GM19238 (cell line): ENCODE measurements around the gene TNFRSF4.
"Not testable (repeated sequence)": the region's sequence is repeated elsewhere in the genome, so short reads cannot be mapped to it uniquely, and the experiment has no call there.

Experiments used
- DNase-seq: peaks from one replicate; pipeline ENCODE4 v3.0.0; 2011; ENCODE audit warnings: low spot score; ENCODE audit not compliant: insufficient read length

Gene TNFRSF4

GRCh38 chr1:1213345-1214265 lies at the start of gene TNFRSF4:
TSS of gene TNFRSF4 (minus strand) at chr1:1214153. CDS start at chr1:1214127, 26 bp downstream.
- DNase-seq: no peak

- no peak for DNase-seq
Observed at GRCh38 chr1:1262758-1263157, 48.8 kb upstream of the TNFRSF4 start.

- no peak for DNase-seq
Observed at GRCh38 chr1:1262071-1262470, 48.1 kb upstream of the TNFRSF4 start.

GRCh38 chr1:1260843-1261560 lies 47.0 kb upstream of the TNFRSF4 start:
- DNase-seq: no peak

DNA sequence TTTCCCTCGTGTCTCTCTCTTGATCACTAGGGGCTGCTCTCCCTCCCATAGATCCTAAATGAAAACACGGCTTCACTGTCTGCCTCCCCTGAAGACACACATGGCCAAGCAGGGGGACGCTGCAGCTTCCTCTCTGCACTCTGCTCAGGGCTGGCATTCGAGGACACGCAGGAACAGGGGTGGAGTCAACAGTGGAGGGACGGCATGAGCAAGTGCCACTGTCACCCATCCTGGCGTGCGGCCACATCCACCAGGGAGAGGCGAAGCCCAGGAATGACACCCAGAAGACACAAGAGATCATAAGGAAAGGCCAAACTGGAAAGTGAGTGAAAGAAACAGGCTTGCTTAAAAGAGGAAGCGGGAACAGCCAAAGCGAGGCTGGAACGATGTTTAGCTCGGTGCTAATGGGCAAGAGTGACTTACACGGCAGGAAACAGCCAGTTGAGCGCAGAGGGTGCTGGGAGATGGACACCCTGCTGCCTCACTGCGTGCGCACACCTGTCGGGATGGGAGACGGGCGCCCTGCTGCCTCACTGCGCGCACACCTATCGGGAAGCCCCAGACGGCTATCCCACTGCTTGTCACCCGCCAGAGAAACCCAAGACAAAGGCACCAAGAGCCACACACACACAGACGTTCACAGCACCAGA lies 46.1 kb upstream of the TNFRSF4 start:
- no peak for DNase-seq

- no peak for DNase-seq
Observed at GRCh38 chr1:1259540-1259939, 45.6 kb upstream of the TNFRSF4 start.

GRCh38 chr1:1259119-1259488 lies 45.2 kb upstream of the TNFRSF4 start:
- DNase-seq: no peak

- no peak for DNase-seq
Observed at GRCh38 chr1:1256956-1257871, 43.3 kb upstream of the TNFRSF4 start.

DNA sequence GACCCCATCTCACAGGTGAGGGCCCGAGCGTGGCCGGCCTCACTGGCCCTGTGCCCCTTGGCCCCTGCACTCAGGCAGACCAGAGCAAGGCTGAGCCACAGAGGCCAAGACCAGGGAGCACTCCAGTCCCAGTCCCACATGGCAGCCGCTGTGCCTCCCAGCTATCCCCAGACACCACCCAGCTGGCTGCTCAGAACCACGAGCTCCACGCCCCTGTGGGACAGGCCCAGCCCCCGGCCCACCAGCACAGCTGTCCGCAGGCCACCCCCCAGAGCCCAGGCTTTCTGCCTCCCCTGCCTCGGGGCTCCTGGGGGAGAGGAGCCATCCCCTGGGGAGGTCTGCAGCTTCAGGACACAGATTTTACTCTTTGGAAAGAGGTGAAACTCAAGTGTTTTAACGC lies 41.7 kb upstream of the TNFRSF4 start:
- no peak for DNase-seq

DNA sequence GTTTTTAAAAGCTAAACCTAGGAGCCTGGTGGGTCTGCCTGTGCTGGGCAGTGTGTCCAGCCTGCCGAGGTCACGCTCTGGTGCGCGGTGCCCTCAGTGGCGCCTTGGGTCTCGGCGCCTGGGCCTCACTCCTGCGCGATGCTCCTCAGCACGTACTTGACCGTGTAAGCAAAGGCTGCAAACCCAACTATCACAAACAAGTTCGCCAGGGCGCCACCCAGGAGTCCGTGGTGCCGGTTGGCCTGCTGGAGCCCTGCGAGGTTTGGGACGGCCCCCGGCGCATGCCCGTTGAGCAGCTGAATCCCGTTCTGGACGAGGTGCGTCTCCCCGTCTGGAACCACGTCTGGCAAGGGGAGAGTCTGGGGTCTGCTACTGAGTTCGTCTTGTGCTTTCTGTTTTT lies 41.1 kb upstream of the TNFRSF4 start:
- DNase-seq: no peak

GRCh38 chr1:1254667-1254998 lies 40.7 kb upstream of the TNFRSF4 start:
- no peak for DNase-seq

GRCh38 chr1:1253972-1254666 lies 40.2 kb upstream of the TNFRSF4 start:
- DNase-seq: no peak

- no peak for DNase-seq
Observed at GRCh38 chr1:1253314-1253713, 39.4 kb upstream of the TNFRSF4 start.

DNA sequence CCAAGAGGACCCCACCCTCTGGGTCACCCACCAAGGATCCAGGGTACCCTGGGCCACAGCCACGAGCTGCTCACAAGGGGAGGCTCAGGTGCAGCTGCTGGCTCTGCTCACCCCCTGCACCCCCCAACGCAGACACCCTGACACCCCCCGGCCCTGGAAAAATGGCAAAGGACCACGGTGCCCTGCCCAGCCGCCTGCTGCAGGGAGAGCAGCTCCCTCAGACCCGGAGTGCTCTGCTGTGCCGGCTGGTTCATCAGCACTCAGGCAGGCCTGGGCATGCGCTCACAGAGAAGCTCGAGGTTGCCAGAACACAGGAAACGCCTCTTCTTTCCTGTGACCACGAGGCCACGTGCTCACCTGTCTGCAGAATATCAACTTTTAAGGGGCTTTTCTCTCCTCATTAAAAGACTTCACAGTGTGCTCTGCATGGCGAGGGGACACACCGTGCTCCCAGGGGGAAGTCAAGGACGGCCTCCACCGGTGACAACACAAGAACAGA lies 36.9 kb upstream of the TNFRSF4 start:
- peak; percentile 71 for DNase-seq

GRCh38 chr1:1248009-1248913 lies 34.3 kb upstream of the TNFRSF4 start:
- not testable (repeated sequence) for DNase-seq

- DNase-seq: no peak
Observed at GRCh38 chr1:1247341-1247913, 33.5 kb upstream of the TNFRSF4 start.

DNA sequence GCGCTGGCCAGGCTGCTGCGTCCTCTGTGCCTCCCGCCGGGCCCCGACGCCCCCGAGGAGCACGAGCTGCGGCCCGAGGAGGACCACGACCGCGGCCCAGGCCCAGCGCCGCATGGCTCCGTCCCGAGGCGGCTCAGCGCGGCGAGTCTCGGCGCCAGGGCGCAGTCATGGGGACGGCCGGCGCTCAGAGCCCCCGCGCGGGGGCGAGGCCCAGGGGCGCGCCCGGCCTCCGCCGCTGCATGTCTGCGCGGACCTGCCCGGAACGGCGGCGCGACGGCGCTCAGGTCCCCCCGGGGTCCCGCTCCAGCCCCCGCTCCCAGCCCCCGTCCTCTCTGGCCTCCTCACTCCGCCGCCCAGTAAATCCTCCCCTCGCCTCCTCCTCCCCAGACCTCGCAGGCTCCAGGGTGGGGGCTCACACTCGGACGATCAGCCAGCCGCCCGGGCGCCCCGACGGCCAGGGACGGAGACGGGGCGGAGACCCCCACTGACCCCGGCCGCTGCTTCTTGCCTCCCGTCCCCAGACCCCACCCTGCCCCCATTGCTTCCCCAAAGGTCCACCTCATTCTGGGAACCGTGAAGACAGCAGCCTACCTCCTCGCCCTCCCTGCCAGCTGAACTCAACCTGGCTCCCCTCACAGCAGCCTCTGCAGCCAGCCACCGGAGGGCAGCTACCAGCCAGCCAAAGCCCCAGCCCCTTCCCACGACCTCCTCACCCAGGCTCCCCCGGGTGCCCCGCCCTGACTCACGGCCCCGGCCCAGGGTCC lies 32.8 kb upstream of the TNFRSF4 start, which contains the start of gene C1QTNF12:
Gene C1QTNF12, minus strand, starts transcription at position 146 of the 764 bp plus-strand sequence. Its CDS starts 32 bp downstream, at position 114.
- DNase-seq: no peak
